ENCODE measurements around the gene TUBB2A. TPM values are rescaled to one million over a fixed set of nuclear protein-coding genes. Genes with fewer than 3 reads are reported as not detected.
A peak's percentile ranks its signal among the peaks of the same experiment; 100 is the strongest.

The TUBB2A gene
- total RNA-seq, 1 donor from 2014 or later, result 43.5 TPM

GRCh38 chr6:3124667-3125066 is 32.7 kb downstream of the TUBB2A start:
- DNase-seq (ENCODE audit: low read depth in 2 of 2), result no peak

DNA sequence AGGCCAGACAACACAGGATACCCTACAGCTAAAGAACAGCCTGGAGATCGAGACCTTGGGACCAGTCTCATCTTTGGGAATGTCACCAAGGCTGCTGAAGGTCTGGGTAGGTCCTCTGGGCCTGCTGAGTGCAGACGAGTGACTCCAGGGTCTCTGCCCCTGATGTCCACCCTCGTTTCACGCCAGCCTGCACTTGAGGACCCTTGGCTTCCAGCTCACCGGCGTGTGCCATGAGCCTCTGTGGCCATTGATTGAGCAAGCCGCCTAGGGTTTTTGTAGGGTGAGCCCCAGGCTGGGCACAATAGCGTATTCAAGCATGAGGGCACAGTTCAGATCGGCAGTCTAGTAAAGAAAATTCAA is 34.5 kb downstream of the TUBB2A start:
- no peak for DNase-seq (ENCODE audit: low read depth in 2 of 2)

- DNase-seq (ENCODE audit: low read depth in 2 of 2), result no peak
Measured at GRCh38 chr6:3120765-3121089, 36.6 kb downstream of the TUBB2A start.

GRCh38 chr6:3119040-3119723 is 38.2 kb downstream of the TUBB2A start:
- peak; percentile 42 to 48 for DNase-seq (ENCODE audit: low read depth in 2 of 2)

DNA sequence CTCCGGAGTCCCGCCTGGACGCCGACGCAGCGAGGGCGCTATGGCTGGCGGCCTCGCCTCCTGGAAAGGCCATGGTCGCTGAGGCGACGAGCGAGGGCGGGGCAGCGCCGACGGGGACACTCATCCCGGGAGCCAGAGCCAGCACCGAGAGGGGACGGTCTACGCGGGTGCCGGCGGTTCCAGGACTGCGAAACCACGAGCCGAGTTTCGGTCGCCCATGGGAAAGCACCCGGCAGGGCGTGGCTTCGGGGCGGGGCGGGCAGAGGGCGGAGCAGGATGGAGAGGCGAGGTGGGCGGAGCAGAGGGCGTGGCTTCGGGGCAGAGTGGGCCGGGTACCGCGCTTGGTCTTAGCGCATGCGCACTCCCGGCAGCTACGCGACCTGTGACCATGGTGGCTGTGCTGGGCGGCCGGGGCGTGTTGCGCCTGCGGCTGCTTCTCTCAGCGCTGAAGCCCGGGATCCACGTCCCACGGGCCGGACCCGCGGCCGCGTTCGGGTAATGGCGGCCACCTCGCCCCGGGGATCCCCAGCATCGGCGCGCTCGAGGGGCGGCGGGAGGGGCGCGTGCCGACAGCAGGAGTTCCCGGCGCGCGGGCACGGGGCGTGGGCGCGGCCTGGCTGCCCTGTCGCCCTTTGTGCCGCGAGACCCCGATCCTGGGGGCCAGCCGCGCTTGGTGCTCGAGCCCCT is 38.8 kb downstream of the TUBB2A start, which contains the start of gene BPHL:
BPHL (plus strand) TSS at position 359 of the 687 bp plus-strand sequence; CDS start at position 389, 30 bp downstream.
- DNase-seq (ENCODE audit: low read depth in 2 of 2), result peak; percentile 96 to 97

GRCh38 chr6:3117912-3118352 is 39.4 kb downstream of the TUBB2A start:
- no peak for DNase-seq (ENCODE audit: low read depth in 2 of 2)

DNA sequence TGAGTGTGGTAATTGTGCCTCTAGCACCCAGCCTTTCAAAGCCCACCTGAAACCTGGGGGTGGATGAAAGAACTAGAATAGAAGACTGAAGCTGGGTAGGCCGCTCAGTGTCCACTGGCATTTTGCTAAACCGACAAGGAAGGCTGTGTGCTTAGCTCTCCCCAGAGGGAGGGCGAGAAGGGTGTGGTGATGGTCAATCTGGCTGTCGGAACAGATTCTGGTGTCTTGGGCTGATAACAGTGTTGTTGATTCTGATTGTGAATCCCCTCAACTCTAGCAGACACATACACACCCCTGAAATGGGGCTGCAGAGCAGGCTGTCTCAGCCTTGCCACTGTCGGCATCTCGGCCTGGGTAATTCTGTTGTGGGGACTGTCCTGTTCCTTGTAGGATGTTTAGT is 43.0 kb downstream of the TUBB2A start:
- DNase-seq (ENCODE audit: low read depth in 2 of 2), result no peak

DNA sequence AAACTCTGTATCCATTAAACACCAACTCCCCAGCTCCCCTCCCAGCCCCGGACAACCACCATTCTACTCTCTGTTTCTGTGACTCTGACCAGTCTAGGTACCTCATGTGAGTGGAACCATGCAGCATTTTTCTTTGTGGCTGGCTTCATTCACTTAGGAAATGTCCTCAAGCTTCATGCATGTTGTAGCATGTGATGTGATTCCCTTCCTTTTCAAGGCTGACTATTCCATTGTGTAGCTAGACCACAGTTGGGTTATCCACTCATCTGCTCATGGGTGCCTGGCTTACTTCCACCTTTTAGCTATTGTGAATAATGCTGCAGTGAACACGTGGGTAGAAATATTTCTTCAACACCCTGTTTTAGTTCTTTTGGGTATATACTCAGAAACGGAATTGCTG is 47.6 kb downstream of the TUBB2A start:
- DNase-seq (ENCODE audit: low read depth in 2 of 2), result no peak

DNA sequence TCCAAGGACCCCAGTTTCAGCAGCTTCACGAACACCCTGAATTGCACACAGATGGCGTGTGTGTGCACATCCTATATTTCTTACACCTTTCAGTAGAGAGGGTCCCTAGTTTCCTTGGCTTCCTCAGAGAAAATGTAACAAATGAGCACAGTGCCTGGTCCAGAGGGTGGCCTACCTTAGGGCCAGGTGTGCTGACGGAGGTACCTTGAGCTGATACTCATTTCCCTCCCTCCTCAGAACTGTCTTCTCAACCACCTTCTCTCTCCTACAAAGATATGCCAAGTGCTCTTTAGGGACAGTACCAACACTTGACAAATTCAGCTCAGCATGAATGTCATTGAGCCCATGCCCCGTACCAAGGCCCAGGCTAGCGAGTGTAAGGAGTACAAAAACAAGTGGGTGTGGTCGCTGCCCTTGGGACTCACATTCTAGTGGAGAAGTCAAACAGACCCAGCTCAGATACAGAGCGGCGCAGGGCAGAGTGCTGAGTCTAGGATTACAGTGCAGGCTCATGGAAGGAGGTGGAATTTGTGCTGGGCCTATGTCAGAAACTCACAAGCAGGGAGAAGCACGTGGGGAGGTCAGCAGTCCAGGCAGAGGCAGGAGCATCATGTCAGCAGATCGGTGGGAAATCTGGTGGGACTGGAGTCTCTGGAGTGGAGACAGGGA is 48.5 kb downstream of the TUBB2A start:
- DNase-seq (ENCODE audit: low read depth in 2 of 2), result no peak

Other genes starting within 250 kb of the TUBB2A start
- 79.0 and 112 TPM in 2 replicates for gene SERPINB6, start 186.0 kb downstream of the TUBB2A start, total RNA-seq
- gene NQO2, start 157.7 kb downstream of the TUBB2A start, total RNA-seq, result 7.6 and 8.5 TPM in 2 replicates
- gene RIPK1, start 89.0 kb downstream of the TUBB2A start, total RNA-seq, result 15.9 and 22.4 TPM in 2 replicates
- gene BPHL, start 38.8 kb downstream of the TUBB2A start, total RNA-seq, result 7.9 and 8.5 TPM in 2 replicates
- 1.8 and 2.0 TPM in 2 replicates for gene TUBB2B, start 70.1 kb upstream of the TUBB2A start, total RNA-seq
- 31.9 and 45.3 TPM in 2 replicates for gene PSMG4, start 101.4 kb upstream of the TUBB2A start, total RNA-seq

Data from lung microvascular endothelial cell (primary cell).